ENCODE results near the gene ZNF488. TPM values are rescaled to one million over a fixed set of nuclear protein-coding genes. Genes with fewer than 3 reads are reported as not detected.

The ZNF488 gene
- total RNA-seq, 4 donors from 2014 or later: 0.12 to 0.47 TPM; not detected in 2

DNA sequence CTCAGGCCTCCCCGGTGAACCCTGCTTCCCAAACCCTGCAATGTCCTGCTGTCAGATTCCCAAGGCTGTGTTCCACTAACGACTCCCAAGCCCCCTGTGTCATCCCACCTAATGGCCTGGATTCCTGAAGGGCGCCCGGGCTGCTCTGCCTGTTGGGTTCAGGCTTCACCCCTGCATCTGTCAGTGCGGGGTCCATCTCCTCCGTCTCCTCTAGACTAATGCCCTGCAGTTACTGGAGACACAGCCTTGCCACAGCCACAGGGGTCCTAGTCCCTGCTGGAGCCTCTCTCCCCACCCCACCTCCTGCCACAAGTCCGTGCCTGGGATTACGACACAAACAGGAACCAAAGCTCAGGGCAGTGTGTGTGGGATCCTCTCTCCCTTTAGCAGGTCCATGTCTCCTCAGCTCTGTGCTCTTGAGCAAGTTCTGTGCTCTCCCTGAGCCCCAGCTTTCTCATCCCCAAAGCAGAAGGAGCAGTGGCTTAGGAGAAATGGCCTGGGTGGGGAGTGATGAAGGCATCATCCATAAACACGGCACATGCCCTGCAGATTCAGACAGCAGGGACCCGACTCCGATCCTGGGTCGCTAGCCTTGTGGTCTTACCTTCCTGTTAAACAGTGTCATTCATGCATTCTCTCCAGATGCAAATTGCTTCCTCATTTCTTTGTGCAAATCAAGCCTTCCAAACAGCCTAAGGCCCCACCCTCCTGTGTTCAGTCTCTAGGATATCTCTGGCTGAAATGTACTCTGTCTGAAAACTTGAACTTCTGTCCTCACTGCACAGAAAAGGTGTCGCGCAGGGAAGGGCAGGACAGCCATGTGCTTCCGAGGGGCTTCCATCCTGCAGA lies 44.1 kb downstream of the ZNF488 start:
- H3K27me3 ChIP-seq: peaks cover 16% of the 10 kb centered on the region
- H3K36me3 ChIP-seq: no peaks in the 10 kb centered on the region
- no peaks in the 10 kb centered on the region for H3K9me3 ChIP-seq
- H3K27ac ChIP-seq: no peak overlapping the region
- no peak overlapping the region for H3K4me3 ChIP-seq
- no peak for ATAC-seq
- TF ChIP-seq, protein P1, sequence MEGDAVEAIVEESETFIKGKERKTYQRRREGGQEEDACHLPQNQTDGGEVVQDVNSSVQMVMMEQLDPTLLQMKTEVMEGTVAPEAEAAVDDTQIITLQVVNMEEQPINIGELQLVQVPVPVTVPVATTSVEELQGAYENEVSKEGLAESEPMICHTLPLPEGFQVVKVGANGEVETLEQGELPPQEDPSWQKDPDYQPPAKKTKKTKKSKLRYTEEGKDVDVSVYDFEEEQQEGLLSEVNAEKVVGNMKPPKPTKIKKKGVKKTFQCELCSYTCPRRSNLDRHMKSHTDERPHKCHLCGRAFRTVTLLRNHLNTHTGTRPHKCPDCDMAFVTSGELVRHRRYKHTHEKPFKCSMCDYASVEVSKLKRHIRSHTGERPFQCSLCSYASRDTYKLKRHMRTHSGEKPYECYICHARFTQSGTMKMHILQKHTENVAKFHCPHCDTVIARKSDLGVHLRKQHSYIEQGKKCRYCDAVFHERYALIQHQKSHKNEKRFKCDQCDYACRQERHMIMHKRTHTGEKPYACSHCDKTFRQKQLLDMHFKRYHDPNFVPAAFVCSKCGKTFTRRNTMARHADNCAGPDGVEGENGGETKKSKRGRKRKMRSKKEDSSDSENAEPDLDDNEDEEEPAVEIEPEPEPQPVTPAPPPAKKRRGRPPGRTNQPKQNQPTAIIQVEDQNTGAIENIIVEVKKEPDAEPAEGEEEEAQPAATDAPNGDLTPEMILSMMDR (IDR thresholded peaks at IDR 0.05): no peak
- no peak for TF ChIP-seq POLR2AphosphoS5 (IDR thresholded peaks at IDR 0.05)
- no peak for TF ChIP-seq POLR2A (IDR thresholded peaks at IDR 0.05)
- no peak for TF ChIP-seq EP300 (IDR thresholded peaks at IDR 0.05)
- WGBS, 2 donors (ENCODE audit: low coverage in 1 of 2): 80 to 88% methylated on average over 1 to 4 of the region's 15 CpGs
- H3K4me1 ChIP-seq: peaks cover 0 to 11% (median 0%) of the 10 kb centered on the region in 3 donors

DNA sequence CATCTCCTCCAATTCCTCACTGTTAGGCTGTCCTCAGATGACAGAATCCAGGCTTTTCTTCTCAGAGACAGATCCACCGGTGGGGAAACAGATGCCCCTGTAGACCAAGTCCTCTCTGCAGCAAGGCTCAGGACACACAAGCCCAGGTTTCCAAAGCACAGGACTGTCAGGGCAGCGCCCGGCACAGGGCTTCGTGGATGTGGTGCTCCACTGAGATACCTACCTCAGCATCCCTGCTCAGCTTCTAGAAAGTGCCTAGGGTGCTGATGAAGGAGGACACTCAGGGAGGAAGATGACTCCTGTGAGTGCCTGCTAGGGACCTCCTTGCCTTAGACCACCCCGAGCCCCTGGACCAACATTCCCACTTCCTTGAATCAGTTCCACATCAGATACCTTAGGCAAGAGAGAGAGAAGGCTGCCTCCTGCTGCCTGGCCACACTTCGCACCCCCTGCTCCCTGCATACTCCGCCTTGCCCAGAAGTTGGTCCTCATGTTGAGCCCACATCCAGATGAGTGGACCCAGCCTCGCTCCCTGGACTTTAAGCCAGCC lies 44.8 kb downstream of the ZNF488 start:
- Histone ChIP-seq H3K4me1 (peaks cover 0 to 11% (median 0%) of the 10 kb centered on the region in 3 donors), H3K9me3 (no peaks in the 10 kb centered on the region), H3K27ac (no peak overlapping the region), H3K36me3 (no peaks in the 10 kb centered on the region), H3K4me3 (no peak overlapping the region), H3K27me3 (peaks cover 16% of the 10 kb centered on the region)
- TF ChIP-seq POLR2AphosphoS5 (IDR thresholded peaks at IDR 0.05) (no peak), POLR2A (IDR thresholded peaks at IDR 0.05) (no peak), EP300 (IDR thresholded peaks at IDR 0.05) (no peak)
- TF ChIP-seq, protein P1 (IDR thresholded peaks at IDR 0.05): no peak
- WGBS, 2 donors (ENCODE audit: low coverage in 1 of 2): 81 to 100% methylated on average over 3 to 4 of the region's 8 CpGs
- no peak for ATAC-seq

DNA sequence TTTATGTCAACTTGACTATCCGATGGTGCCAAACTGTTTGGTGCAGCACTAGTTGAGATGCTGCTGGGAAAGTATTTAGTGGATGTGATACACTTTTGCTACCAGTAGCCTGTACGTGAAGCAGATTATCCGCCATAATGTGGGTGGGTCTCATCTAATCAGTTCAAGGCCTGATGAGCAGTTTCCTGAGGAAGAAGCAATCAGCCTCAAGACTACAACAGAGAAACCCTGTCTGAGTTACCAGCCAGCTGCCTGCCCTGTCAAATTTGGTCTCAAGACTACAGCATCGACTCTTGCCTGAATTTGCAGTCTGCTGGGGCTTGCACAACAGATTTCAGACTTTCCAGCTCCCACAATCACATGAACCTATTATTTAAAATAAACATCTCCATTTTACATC lies 46.8 kb downstream of the ZNF488 start:
- H3K4me1 ChIP-seq: peaks cover 0 to 11% (median 0%) of the 10 kb centered on the region in 3 donors
- no peaks in the 10 kb centered on the region for H3K9me3 ChIP-seq
- no peak overlapping the region for H3K4me3 ChIP-seq
- no peaks in the 10 kb centered on the region for H3K36me3 ChIP-seq
- 73 to 83% methylated on average over 2 to 4 of the region's 4 CpGs for WGBS, 2 donors (ENCODE audit: low coverage in 1 of 2)
- no peak overlapping the region for H3K27ac ChIP-seq
- peaks cover 16% of the 10 kb centered on the region for H3K27me3 ChIP-seq
- ATAC-seq: no peak
- no peak for TF ChIP-seq POLR2AphosphoS5 (IDR thresholded peaks at IDR 0.05)
- TF ChIP-seq, protein P1 (IDR thresholded peaks at IDR 0.05): no peak
- no peak for TF ChIP-seq EP300 (IDR thresholded peaks at IDR 0.05)
- TF ChIP-seq POLR2A (IDR thresholded peaks at IDR 0.05): no peak

DNA sequence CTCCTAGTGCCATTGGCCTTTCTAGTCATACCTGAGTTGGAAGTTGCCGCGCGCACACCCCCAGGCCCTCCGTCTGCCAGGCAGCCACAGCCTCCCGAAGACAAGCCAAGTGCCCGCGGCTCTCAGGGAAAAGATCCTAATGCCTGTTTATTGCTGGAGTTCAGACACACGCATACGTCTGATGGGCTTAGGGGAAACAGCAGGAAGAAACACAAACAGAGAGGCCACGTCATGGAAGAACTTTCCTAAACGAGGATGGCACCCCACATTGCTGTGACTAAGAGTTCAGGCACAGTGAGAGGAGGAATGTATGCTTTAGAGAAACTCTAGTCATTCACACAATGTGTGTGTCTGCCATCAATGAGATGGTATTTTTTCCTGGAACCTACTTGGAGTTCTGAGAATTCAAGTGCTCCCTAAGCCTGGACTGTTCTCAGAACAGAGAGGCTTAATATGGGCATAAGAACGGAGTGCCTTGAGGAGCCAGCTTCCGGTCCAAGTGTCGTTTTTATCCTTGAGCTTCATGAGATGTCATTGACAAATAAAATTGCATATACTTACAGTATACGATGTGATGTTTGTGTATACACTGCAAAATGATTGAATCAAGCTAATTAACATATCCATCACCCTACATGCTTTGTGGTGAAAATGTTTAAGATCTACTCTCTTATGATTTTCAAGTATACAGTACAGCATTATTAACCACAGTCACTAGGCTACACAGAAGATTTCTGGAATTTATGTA lies 47.5 kb downstream of the ZNF488 start:
- H3K27ac ChIP-seq: no peak overlapping the region
- 19 to 49% methylated on average over 6 to 7 of the region's 15 CpGs for WGBS, 2 donors (ENCODE audit: low coverage in 1 of 2)
- no peaks in the 10 kb centered on the region for H3K36me3 ChIP-seq
- no peak overlapping the region for H3K4me3 ChIP-seq
- no peaks in the 10 kb centered on the region for H3K9me3 ChIP-seq
- peak; percentile 53 for TF ChIP-seq POLR2AphosphoS5 (IDR thresholded peaks at IDR 0.05)
- TF ChIP-seq POLR2A (IDR thresholded peaks at IDR 0.05): no peak
- peak; percentile 35 for ATAC-seq
- H3K4me1 ChIP-seq: peaks cover 0 to 11% (median 0%) of the 10 kb centered on the region in 3 donors
- peaks cover 19% of the 10 kb centered on the region for H3K27me3 ChIP-seq

DNA sequence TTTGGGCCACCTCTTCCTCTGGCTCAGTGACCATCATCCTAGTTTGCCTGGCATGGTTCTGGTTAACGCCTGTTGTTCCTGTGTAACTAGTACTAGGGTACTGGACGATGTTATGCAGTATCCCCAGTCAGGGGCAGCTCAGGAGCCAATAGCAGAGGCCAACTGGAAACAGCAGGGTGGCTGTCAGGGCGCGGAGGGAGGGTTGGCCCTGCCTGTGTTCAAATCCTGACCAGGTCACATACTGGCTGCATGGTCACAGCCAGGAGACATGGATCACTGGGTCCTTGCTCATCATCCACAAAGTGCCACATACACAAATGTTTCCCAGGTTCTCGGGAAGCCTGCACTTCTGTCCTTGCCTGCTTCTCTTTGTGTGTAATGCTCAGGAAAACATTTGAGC lies 48.2 kb downstream of the ZNF488 start:
- H3K27me3 ChIP-seq: peaks cover 22% of the 10 kb centered on the region
- no peaks in the 10 kb centered on the region for H3K9me3 ChIP-seq
- H3K36me3 ChIP-seq: no peaks in the 10 kb centered on the region
- 76% methylated on average over 3 of the region's 5 CpGs; no CpG with 5 or more reads in 1 of the 2 donors for WGBS, 2 donors (ENCODE audit: low coverage in 1 of 2)
- TF ChIP-seq POLR2A (IDR thresholded peaks at IDR 0.05): no peak
- TF ChIP-seq POLR2AphosphoS5 (IDR thresholded peaks at IDR 0.05): no peak
- TF ChIP-seq, protein P1 (IDR thresholded peaks at IDR 0.05): no peak
- TF ChIP-seq EP300 (IDR thresholded peaks at IDR 0.05): no peak
- no peak overlapping the region for H3K4me3 ChIP-seq
- no peak for ATAC-seq
- H3K27ac ChIP-seq: no peak overlapping the region
- peaks cover 0 to 11% (median 0%) of the 10 kb centered on the region in 3 donors for H3K4me1 ChIP-seq

Data from gastroesophageal sphincter (tissue), 4 donors.